Peyer's patch (tissue), 4 donors: Measurements from ENCODE around the gene RPL31.

ENCODE experiments used
- CTCF ChIP-seq, 6 experiments: fragments of 450-650 bp in 4 of 6; fragments of 200-600 bp in 2 of 6; sonication (generic) in 1 of 6; IDR thresholded peaks; one replicate each; pipeline ENCODE4 v1.5.1; 2017 to 2019; ENCODE audit warnings: antibody characterized with exemption in 6 of 6, mild to moderate bottlenecking in 3 of 6, moderate library complexity in 1 of 6
- POLR2A ChIP-seq, 2 donors: fragments of 450-650 bp; IDR thresholded peaks; one replicate each; pipeline ENCODE4 v1.5.1; 2017; ENCODE audit warnings: antibody characterized with exemption in 2 of 2, mild to moderate bottlenecking in 2 of 2, moderate library complexity in 2 of 2

DNA sequence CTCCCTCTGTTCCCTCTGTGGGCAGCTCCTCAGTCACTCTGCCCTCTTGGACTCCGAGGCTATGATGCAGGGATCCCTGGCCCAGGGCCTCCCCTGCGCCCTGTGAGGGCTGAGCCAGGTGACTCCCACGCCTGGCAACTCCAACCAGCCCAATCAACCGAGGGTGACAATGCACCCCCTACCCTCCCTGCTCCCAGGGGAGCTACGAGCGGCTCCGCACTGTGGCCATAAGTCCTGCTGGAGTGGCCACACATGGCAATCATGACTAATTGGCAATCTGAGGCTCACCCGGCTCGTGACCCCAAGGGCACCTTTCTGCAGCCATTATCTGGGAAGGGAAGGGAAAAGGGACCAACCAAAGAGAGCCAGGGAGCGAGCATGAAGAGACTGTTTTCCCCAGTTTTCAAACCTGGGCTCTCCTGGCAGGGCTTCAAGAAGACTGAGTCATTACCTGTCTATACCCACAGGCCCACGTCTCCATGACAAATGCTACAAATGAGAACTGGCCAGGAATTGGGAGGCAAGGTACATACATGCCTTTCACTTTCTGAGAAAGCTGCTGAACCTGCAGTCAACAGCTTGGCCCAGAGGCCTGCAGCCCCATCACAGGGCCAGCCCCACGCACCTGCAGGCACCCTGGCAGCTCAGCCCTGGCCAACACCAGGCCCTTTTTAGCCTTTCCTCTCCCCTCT is 45.1 kb downstream of the RPL31 start:
- no peak for TF ChIP-seq CTCF (IDR thresholded peaks at IDR 0.05)
- TF ChIP-seq POLR2A (IDR thresholded peaks at IDR 0.05), result no peak
